Fibroblast of villous mesenchyme (primary cell): Measurements from ENCODE around the gene UBXN2A. TPM values are rescaled to one million over a fixed set of nuclear protein-coding genes. Genes with fewer than 3 reads are reported as not detected.

Source experiments
- DNase-seq: peaks from one replicate; pipeline ENCODE4 v3.0.0-alpha.2; 2010; ENCODE audit warnings: low read depth
- H3K4me3 ChIP-seq: 2 replicates; pipeline ENCODE4 v1.5.1; 2011; ENCODE audit warnings: low read depth, mild to moderate bottlenecking, low read length
- CTCF ChIP-seq: IDR thresholded peaks from 2 replicates; pipeline ENCODE4 v1.5.1; 2012; ENCODE audit warnings: low read depth, mild to moderate bottlenecking, low read length; ENCODE audit not compliant: insufficient read depth
- total RNA-seq: library from RNA; depleted of rRNA; stranded (reverse); fragments of >200 nt; gene quantifications from 2 replicates; pipeline ENCODE4 v1.2.3, GENCODE V29; 2012

The UBXN2A gene
- total RNA-seq = 9.3 and 18.1 TPM in 2 replicates

- TF ChIP-seq CTCF = no peak
- H3K4me3 ChIP-seq = peak within 1 kb of the TSS; percentile 82
- DNase-seq = peak; percentile 76
Observed at GRCh38 chr2:23939987-23940717, at the start of gene UBXN2A. TSS of gene UBXN2A (plus strand) at chr2:23940463. CDS start at chr2:23958315, 17,852 bp downstream.

GRCh38 chr2:23900133-23900532, 40.1 kb upstream of the UBXN2A start:
- no peak for TF ChIP-seq CTCF
- no peak overlapping the region for H3K4me3 ChIP-seq
- DNase-seq = no peak

GRCh38 chr2:23900541-23901322, 39.5 kb upstream of the UBXN2A start:
- no peak for TF ChIP-seq CTCF
- peak overlapping the region; percentile 10 for H3K4me3 ChIP-seq

GRCh38 chr2:23901966-23902846, 38.1 kb upstream of the UBXN2A start:
- TF ChIP-seq CTCF = no peak
- DNase-seq = peak; percentile 86
- H3K4me3 ChIP-seq = no peak overlapping the region

More at GRCh38 chr2:23900541-23901322, 39.5 kb upstream of the UBXN2A start:
- peak; percentile 96 for DNase-seq

GRCh38 chr2:23903034-23903433, 37.2 kb upstream of the UBXN2A start:
- TF ChIP-seq CTCF = no peak
- H3K4me3 ChIP-seq = no peak overlapping the region
- DNase-seq = no peak

- DNase-seq = no peak
- H3K4me3 ChIP-seq = no peak overlapping the region
- TF ChIP-seq CTCF = no peak
Observed at GRCh38 chr2:23904215-23904614, 36.0 kb upstream of the UBXN2A start.
